GM18951 (cell line): ENCODE results near the gene NLRP14.

Experiments
- POLR2A ChIP-seq: IDR thresholded peaks from 4 replicates; pipeline ENCODE4 v1.6.1; 2011; ENCODE audit warnings: mild to moderate bottlenecking; ENCODE audit not compliant: insufficient read length, insufficient read depth; ENCODE audit errors: extremely low read depth
- in situ Hi-C: fragments of 300-500 bp; cut with MboI; formaldehyde crosslinking; loops from one replicate; pipeline ENCODE4 v1.12.0; 2022; ENCODE audit warnings: low sequenced_read_pairs, mixed read lengths, inconsistent platforms; ENCODE audit not compliant: unreplicated experiment

Gene NLRP14, protein sequence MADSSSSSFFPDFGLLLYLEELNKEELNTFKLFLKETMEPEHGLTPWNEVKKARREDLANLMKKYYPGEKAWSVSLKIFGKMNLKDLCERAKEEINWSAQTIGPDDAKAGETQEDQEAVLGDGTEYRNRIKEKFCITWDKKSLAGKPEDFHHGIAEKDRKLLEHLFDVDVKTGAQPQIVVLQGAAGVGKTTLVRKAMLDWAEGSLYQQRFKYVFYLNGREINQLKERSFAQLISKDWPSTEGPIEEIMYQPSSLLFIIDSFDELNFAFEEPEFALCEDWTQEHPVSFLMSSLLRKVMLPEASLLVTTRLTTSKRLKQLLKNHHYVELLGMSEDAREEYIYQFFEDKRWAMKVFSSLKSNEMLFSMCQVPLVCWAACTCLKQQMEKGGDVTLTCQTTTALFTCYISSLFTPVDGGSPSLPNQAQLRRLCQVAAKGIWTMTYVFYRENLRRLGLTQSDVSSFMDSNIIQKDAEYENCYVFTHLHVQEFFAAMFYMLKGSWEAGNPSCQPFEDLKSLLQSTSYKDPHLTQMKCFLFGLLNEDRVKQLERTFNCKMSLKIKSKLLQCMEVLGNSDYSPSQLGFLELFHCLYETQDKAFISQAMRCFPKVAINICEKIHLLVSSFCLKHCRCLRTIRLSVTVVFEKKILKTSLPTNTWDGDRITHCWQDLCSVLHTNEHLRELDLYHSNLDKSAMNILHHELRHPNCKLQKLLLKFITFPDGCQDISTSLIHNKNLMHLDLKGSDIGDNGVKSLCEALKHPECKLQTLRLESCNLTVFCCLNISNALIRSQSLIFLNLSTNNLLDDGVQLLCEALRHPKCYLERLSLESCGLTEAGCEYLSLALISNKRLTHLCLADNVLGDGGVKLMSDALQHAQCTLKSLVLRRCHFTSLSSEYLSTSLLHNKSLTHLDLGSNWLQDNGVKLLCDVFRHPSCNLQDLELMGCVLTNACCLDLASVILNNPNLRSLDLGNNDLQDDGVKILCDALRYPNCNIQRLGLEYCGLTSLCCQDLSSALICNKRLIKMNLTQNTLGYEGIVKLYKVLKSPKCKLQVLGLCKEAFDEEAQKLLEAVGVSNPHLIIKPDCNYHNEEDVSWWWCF

DNA sequence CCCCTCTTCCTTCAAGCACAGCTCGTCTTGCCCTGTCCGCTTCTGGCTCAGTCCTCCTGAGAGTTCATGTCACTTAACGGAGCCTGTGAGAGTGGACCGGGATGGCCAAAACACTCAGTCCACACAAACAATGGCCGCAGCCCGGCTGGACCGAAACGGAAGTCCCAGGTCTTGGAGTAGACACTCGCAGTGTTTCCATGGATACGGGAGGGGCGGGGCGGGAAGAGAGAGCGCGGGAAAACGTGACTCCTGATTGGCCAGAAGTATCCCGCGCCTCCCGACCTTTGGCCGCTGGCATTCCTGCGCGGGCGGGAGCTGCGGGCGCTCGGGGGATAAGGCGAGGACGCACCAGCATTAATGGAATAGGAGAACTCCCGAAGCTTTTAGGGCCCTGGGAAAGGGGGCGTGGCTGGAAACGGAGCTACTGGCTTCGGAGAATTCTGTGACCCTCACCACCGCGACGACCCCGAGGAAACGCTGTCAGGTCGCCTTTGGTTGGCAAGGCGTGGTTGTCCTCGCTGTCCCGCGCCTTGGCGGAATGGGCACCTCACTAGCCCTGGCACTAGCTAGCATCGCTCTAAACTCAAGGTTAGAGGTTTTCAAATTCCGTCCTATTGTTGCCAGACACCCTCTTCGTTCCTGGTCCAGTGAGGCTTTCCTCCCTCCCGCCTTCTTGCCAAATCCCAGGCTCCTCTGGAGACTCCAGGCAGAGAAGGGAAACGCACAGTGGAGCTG, at the start of gene NLRP14, which contains the start of gene ZNF214:
TSS of gene NLRP14 (plus strand) at position 297 of the 735 bp plus-strand sequence. CDS start 18,108 bp downstream, outside the sequence.
TSS of gene ZNF214 (minus strand) at position 164 of the 735 bp plus-strand sequence. CDS start 17,511 bp downstream, outside the sequence.
- no peak for TF ChIP-seq POLR2A
- in situ Hi-C loops, result no loop called here

- no peak for TF ChIP-seq POLR2A
- in situ Hi-C loops, result no loop called here
Measured at GRCh38 chr11:6979365-6979764, 40.9 kb upstream of the NLRP14 start.

DNA sequence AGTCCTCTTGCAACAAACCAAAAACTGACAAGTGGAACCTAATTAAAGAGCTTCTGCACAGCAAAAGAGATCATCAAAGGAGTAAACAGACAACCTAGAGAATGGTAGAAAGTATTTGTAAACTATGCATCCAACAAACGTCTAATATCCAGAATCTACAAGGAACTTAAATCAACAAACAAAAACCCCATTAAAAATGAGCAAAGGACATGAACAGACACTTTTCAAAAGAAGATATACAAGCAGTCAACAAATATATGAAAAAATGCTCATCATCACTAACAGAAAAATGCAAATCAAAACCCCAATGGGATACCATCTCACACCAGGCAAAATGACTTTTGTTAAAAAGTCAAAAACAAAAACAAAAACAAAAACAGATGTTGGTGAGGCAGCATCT, 33.8 kb upstream of the NLRP14 start:
- TF ChIP-seq POLR2A, result no peak
- in situ Hi-C loops, result no loop called here

DNA sequence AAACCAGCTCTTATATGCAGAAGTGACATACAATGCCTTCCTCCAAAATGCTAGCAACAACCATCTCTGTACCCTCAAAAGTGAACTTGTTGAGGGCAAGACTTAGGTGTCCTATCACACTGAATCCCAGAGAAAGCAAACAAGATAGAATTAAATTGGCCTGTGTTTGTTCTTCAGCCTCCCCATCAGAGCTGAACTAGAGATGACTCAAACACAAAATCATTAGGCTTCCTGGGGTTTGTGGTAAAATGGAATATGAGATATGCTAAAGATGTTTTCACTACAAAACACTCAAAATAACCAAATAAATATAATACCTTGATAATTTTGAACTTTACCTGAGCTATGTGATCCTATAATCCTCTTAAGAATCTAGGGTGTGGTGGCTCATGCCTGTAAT, 31.8 kb upstream of the NLRP14 start:
- no peak for TF ChIP-seq POLR2A
- in situ Hi-C loops, result no loop called here

DNA sequence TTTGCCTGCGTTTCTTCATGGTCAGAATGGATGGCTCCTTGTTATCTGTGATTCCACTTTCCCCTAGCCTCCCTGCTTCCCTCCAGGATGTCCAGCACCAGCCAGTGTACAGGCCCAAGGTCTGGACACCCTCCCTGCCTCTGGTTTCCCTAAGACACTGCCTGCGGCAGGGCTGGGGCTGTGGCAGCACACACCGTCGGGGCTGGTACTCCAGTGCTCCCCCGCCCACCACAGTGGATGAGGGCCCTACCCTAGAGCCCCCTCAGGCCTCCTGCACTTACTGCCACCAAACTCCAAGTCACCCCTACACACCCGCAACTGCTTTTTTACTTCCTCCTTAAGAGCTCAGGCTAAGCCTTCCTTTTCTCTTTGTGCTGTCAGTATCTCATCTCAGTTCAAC, 29.1 kb upstream of the NLRP14 start:
- TF ChIP-seq POLR2A, result no peak
- in situ Hi-C loops, result no loop called here

GRCh38 chr11:6992026-6992425, 28.3 kb upstream of the NLRP14 start:
- no peak for TF ChIP-seq POLR2A
- in situ Hi-C loops, result no loop called here

- TF ChIP-seq POLR2A, result no peak
- in situ Hi-C loops, result no loop called here
Measured at GRCh38 chr11:6992457-6993417, 27.5 kb upstream of the NLRP14 start.

DNA sequence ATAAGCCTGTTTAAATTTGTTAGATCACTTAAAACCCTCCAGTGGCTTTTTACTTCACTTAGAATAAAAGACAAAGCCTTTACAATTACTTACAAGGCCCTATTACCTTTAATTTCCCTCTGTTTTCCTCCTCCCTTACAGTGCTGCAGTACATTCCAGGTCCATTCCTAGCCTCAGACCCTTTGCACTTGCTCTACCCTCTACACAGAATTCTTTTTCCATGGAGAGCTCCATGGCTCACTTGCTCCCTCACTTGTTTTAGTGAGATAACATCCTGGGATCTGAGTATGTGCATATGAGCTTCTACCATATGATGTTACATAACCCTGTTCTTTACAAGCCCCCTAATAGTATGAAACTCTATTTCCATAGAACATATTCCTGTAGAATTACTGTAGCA, 24.6 kb upstream of the NLRP14 start:
- no peak for TF ChIP-seq POLR2A
- in situ Hi-C loops, result no loop called here

- in situ Hi-C loops, result no loop called here
- TF ChIP-seq POLR2A, result no peak
Measured at GRCh38 chr11:7004482-7004881, 15.8 kb upstream of the NLRP14 start.

DNA sequence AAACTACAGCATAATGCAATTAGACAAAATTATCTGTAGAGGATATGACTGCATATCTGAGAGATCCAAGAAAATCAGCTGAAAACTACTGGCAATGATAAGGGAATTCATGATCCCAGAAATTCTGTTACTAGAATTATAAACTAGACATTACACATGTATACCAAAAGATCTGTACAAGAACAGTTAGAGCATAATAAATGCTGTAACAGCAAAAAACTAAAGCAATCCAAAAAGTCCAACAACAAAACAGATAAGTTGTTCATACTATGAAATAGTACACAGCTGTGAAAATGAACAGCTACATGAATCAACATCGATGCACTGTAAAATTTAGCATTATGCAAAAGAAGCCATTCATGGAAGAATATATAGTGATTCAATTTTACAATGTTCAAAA, 6.2 kb upstream of the NLRP14 start:
- no peak for TF ChIP-seq POLR2A
- in situ Hi-C loops, result no loop called here

DNA sequence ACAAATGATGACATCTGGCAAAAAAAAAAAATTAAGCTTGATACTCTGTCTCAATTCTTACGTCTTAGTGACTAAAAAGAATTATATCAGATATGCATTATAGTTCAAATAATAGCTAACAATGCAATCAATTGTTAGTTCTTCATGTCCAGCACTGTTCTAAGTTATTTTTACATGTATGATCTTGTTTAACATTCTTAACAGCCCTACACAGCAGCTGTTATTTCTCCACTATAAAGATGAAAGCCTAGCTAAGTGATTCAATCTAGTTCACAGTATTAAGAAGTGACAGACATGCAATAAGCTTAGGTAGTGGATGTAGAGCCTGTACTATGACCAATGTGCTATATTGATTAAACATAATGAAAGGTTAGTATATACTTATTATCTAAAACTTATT, 4.3 kb upstream of the NLRP14 start:
- in situ Hi-C loops, result no loop called here
- no peak for TF ChIP-seq POLR2A
